ENCODE results near the gene ZNF384. TPM values are rescaled to one million over a fixed set of nuclear protein-coding genes. Genes with fewer than 3 reads are reported as not detected.

The ZNF384 gene
- total RNA-seq, 1 experiment from 2014 or later, result 88.0 TPM

GRCh38 chr12:6723607-6724408 is 34.6 kb upstream of the ZNF384 start, which contains the start of gene COPS7A:
Gene COPS7A, plus strand, starts transcription at chr12:6724046. Its CDS starts 611 bp downstream, at chr12:6724657.
- no peak within 1 kb of the TSS for H2BK15ac ChIP-seq (ENCODE audit: low read depth, low read length)
- H4K8ac ChIP-seq (replicated peaks; ENCODE audit: insufficient read length, low read depth, low read length), result peak within 1 kb of the TSS; percentile 25
- no peaks in the 10 kb centered on the region; the same call in 1 of the 2 replicates for H3K4me1 ChIP-seq (ENCODE audit: insufficient read depth, low read length)
- peaks cover 9% of the 10 kb centered on the region for H3K23me2 ChIP-seq (ENCODE audit: insufficient read length, low read depth, low read length, poor library complexity, severe bottlenecking)
- H3K27me3 ChIP-seq (ENCODE audit: insufficient read depth, low read length), result no peaks in the 10 kb centered on the region
- no peaks in the 10 kb centered on the region for H3K79me1 ChIP-seq (ENCODE audit: insufficient read depth, low read depth, low read length, poor library complexity, severe bottlenecking)
- Mint-ChIP-seq H3K4me1 (peaks cover 8 to 19% of the 10 kb centered on the region in 2 experiments), H3K27me3 (ENCODE audit: low read depth) (peaks cover 6% of the 10 kb centered on the region), H3K36me3 (ENCODE audit: insufficient read depth in 1 of 3, low read depth in 3 of 3) (peaks cover 2 to 24% (median 11%) of the 10 kb centered on the region in 3 experiments; a peak in 6 of 7 replicates), H3K9me3 (no peaks in the 10 kb centered on the region), H3K4me3 (peak within 1 kb of the TSS; percentile 73 to 87), H3K27ac (peak within 1 kb of the TSS; percentile 94 to 98 (median 97))
- H3K23ac ChIP-seq (ENCODE audit: insufficient read length, low read depth, low read length), result no peak within 1 kb of the TSS
- no peak within 1 kb of the TSS for H3T11ph ChIP-seq (ENCODE audit: low read length)
- H3K9me3 ChIP-seq (ENCODE audit: control insufficient read depth, low read depth, low read length), result no peaks in the 10 kb centered on the region
- DNase-seq, result peak; percentile 100
- H4K5ac ChIP-seq (ENCODE audit: insufficient read length, low read depth, low read length), result peak within 1 kb of the TSS; percentile 79
- no CpG with 5 or more reads among the region's 49 CpGs for WGBS (ENCODE audit: extremely low coverage, insufficient read length, low lambda C conversion rate)
- H2BK5ac ChIP-seq (ENCODE audit: insufficient read length, low read length), result no peak within 1 kb of the TSS
- H3K4ac ChIP-seq (ENCODE audit: low read depth, low read length), result no peak within 1 kb of the TSS; the same call in 1 of the 2 replicates
- peak within 1 kb of the TSS; percentile 87 for H3K9ac ChIP-seq (ENCODE audit: extremely low read depth, insufficient read length, low read length)
- H2AFZ ChIP-seq (ENCODE audit: low read length), result peak within 1 kb of the TSS; percentile 91
- peak within 1 kb of the TSS; percentile 85 for H3K14ac ChIP-seq (ENCODE audit: insufficient read depth, low read length)
- no peak within 1 kb of the TSS for H4K91ac ChIP-seq (ENCODE audit: insufficient read length, low read depth, low read length)
- no peak within 1 kb of the TSS for H2AK5ac ChIP-seq (ENCODE audit: insufficient read length, low read length)
- H3K18ac ChIP-seq (ENCODE audit: insufficient read length, low read depth, low read length), result peak within 1 kb of the TSS; percentile 74
- H3K79me2 ChIP-seq (ENCODE audit: insufficient read depth, low read length), result no peaks in the 10 kb centered on the region
- H2BK120ac ChIP-seq (ENCODE audit: low read depth, low read length, poor library complexity, severe bottlenecking), result no peak within 1 kb of the TSS
- H3K4me2 ChIP-seq (ENCODE audit: insufficient read depth, insufficient read length, low read length), result peak within 1 kb of the TSS; percentile 97
- H3K56ac ChIP-seq (ENCODE audit: insufficient read length, low read depth, low read length), result no peak within 1 kb of the TSS
- H3K27ac ChIP-seq (ENCODE audit: insufficient read length, low read depth, low read length), result peak within 1 kb of the TSS; percentile 78
- TF ChIP-seq CTCF (conservative IDR thresholded peaks at IDR 0.05), result no peak
- H4K20me1 ChIP-seq (ENCODE audit: control insufficient read depth, insufficient read depth, insufficient read length), result no peaks in the 10 kb centered on the region
- H2BK20ac ChIP-seq (ENCODE audit: low read depth, low read length, poor library complexity, severe bottlenecking), result no peak within 1 kb of the TSS
- no peak within 1 kb of the TSS for H2BK12ac ChIP-seq (ENCODE audit: insufficient read length, low read depth, low read length)

All from H9 (cell line).